HG03439 (cell line): Measurements from ENCODE around the gene FOXP4.
"Not testable (repeated sequence)": the region's sequence is repeated elsewhere in the genome, so short reads cannot be mapped to it uniquely, and the experiment has no call there.

Source experiments
- ATAC-seq: cut with Tn5 transposase; IDR thresholded peaks from one replicate; pipeline ENCODE4 v1.9.1; 2021; ENCODE audit warnings: mild to moderate bottlenecking, moderate library complexity; ENCODE audit not compliant: unreplicated experiment

Gene FOXP4

GRCh38 chr6:41596807-41597206 is 50.6 kb downstream of the FOXP4 start:
- no peak for ATAC-seq

GRCh38 chr6:41597246-41598000 is 51.2 kb downstream of the FOXP4 start:
- no peak for ATAC-seq

GRCh38 chr6:41598670-41599014 is 52.5 kb downstream of the FOXP4 start:
- no peak for ATAC-seq

GRCh38 chr6:41599015-41599851 is 53.1 kb downstream of the FOXP4 start:
- ATAC-seq, result no peak

GRCh38 chr6:41599852-41600445 is 53.8 kb downstream of the FOXP4 start:
- ATAC-seq, result no peak

- ATAC-seq, result no peak
These were observed 54.5 kb downstream of the FOXP4 start for GRCh38 chr6:41600499-41601247.

GRCh38 chr6:41601248-41601549 is 55.0 kb downstream of the FOXP4 start:
- ATAC-seq, result no peak

GRCh38 chr6:41602422-41602743 is 56.2 kb downstream of the FOXP4 start:
- no peak for ATAC-seq

- ATAC-seq, result no peak
These were observed 56.9 kb downstream of the FOXP4 start for GRCh38 chr6:41602864-41603608.

- no peak for ATAC-seq
These were observed 57.8 kb downstream of the FOXP4 start for GRCh38 chr6:41604006-41604405.

- ATAC-seq, result no peak
These were observed 59.5 kb downstream of the FOXP4 start for GRCh38 chr6:41605649-41606048.

- ATAC-seq, result no peak
These were observed 60.9 kb downstream of the FOXP4 start for GRCh38 chr6:41607036-41607435.

- ATAC-seq, result no peak
These were observed 61.6 kb downstream of the FOXP4 start for GRCh38 chr6:41607736-41608135.

GRCh38 chr6:41608443-41609151 is 62.4 kb downstream of the FOXP4 start:
- no peak for ATAC-seq

GRCh38 chr6:41614715-41615114 is 68.5 kb downstream of the FOXP4 start:
- ATAC-seq, result no peak

- ATAC-seq, result no peak
These were observed 69.1 kb downstream of the FOXP4 start for GRCh38 chr6:41615311-41615710.

GRCh38 chr6:41618598-41618997 is 72.4 kb downstream of the FOXP4 start:
- ATAC-seq, result no peak

- not testable (repeated sequence) for ATAC-seq
These were observed 73.0 kb downstream of the FOXP4 start for GRCh38 chr6:41619193-41619592.

GRCh38 chr6:41621367-41621766 is 75.2 kb downstream of the FOXP4 start:
- ATAC-seq, result no peak

GRCh38 chr6:41621802-41622201 is 75.6 kb downstream of the FOXP4 start:
- no peak for ATAC-seq
